SK-N-SH treated with all-trans-retinoic acid at 6 μM for 48 hours (cell line): ENCODE measurements around the gene ALDH1A2.

Experiments used
- ESRRG ChIP-seq: fragments of 250-450 bp; sonication (Bioruptor Pico); IDR thresholded peaks from 2 replicates; pipeline ENCODE4 v1.6.1; 2021; ENCODE audit warnings: mild to moderate bottlenecking
- TOX ChIP-seq: fragments of 250-450 bp; sonication (Bioruptor Pico); IDR thresholded peaks from 2 replicates; pipeline ENCODE4 v1.8.0; 2021; ENCODE audit warnings: mild to moderate bottlenecking, moderate library complexity, borderline replicate concordance
- TF ChIP-seq, protein P1 (sequence below): fragments of 250-450 bp; sonication (Bioruptor Pico); IDR thresholded peaks from 2 replicates; pipeline ENCODE4 v1.8.0; 2020; ENCODE audit warnings: mild to moderate bottlenecking, moderate library complexity, borderline replicate concordance

DNA sequence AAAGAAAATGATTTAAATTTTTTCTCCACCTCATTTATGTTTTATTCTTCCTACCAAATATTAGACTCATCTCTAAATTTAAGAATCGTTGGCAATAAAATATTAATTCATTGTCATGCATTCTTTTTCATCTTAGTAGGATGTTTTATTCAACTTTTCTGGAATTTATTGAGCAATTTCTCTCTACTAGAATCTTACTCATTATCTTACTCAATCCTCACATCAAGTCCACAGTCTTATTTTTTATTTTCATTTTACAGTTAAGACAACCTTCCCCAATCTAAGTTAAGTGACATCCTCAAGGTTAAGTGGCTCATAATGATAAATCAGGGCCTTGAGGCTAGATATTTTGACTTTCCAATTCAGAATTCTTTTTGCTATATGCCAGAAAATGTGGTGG is 15.9 kb upstream of the ALDH1A2 start:
- TF ChIP-seq TOX (CRISPR knock-in tag) (no peak), ESRRG (CRISPR knock-in tag) (no peak)
- TF ChIP-seq, protein P1, sequence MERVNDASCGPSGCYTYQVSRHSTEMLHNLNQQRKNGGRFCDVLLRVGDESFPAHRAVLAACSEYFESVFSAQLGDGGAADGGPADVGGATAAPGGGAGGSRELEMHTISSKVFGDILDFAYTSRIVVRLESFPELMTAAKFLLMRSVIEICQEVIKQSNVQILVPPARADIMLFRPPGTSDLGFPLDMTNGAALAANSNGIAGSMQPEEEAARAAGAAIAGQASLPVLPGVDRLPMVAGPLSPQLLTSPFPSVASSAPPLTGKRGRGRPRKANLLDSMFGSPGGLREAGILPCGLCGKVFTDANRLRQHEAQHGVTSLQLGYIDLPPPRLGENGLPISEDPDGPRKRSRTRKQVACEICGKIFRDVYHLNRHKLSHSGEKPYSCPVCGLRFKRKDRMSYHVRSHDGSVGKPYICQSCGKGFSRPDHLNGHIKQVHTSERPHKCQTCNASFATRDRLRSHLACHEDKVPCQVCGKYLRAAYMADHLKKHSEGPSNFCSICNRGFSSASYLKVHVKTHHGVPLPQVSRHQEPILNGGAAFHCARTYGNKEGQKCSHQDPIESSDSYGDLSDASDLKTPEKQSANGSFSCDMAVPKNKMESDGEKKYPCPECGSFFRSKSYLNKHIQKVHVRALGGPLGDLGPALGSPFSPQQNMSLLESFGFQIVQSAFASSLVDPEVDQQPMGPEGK (CRISPR knock-in tag), result no peak
